Epithelial cell of esophagus (primary cell): ENCODE results near the gene ANTXRL.

Experiments
- DNase-seq: peaks from one replicate; pipeline ENCODE4 v3.0.0; 2010; ENCODE audit warnings: low read depth
- H3K4me3 ChIP-seq: 2 replicates; pipeline ENCODE4 v1.5.1; 2011; ENCODE audit warnings: mild to moderate bottlenecking, low read length, control low read depth
- CTCF ChIP-seq: IDR thresholded peaks from 2 replicates; pipeline ENCODE4 v1.5.1; 2011; ENCODE audit warnings: low read depth, mild to moderate bottlenecking, low read length, control low read depth, inconsistent platforms; ENCODE audit not compliant: insufficient read depth; ENCODE audit errors: missing control alignments

ANTXRL gene

GRCh38 chr10:46307281-46308112, 20.7 kb downstream of the ANTXRL start:
- DNase-seq = no peak
- H3K4me3 ChIP-seq = no peak overlapping the region
- TF ChIP-seq CTCF = no peak

GRCh38 chr10:46308113-46308415, 21.3 kb downstream of the ANTXRL start:
- H3K4me3 ChIP-seq = no peak overlapping the region
- DNase-seq = no peak
- TF ChIP-seq CTCF = no peak

- no peak overlapping the region for H3K4me3 ChIP-seq
- DNase-seq = no peak
- no peak for TF ChIP-seq CTCF
Measured at GRCh38 chr10:46308666-46309450, 22.1 kb downstream of the ANTXRL start.

GRCh38 chr10:46309511-46310142, 22.8 kb downstream of the ANTXRL start:
- TF ChIP-seq CTCF = no peak
- H3K4me3 ChIP-seq = no peak overlapping the region
- DNase-seq = no peak

GRCh38 chr10:46310143-46310514, 23.3 kb downstream of the ANTXRL start:
- TF ChIP-seq CTCF = no peak
- no peak overlapping the region for H3K4me3 ChIP-seq
- DNase-seq = no peak

- DNase-seq = no peak
- TF ChIP-seq CTCF = no peak
- H3K4me3 ChIP-seq = no peak overlapping the region
Measured at GRCh38 chr10:46310851-46311250, 24.1 kb downstream of the ANTXRL start.
